K562 (cell line): Measurements from ENCODE around the gene ZNF554. TPM values are rescaled to one million over a fixed set of nuclear protein-coding genes. Genes with fewer than 3 reads are reported as not detected.
A peak's percentile ranks its signal among the peaks of the same experiment; 100 is the strongest.

ENCODE experiments used
- ATAC-seq: fragments of 200-7000 bp; cut with Tn5 transposase; 3 replicates; pipeline ENCODE4 v1.9.1; 2020; ENCODE audit warnings: moderate library complexity
- BruUV-seq: library from RNA; stranded (reverse); fragments of 400-500 nt; replicated peaks from 2 replicates; lab custom pipeline; 2021; lab: Mats Ljungman, UMichigan
- CTCF ChIA-PET: fragments of 300-600 bp; formaldehyde crosslinking; extraction: SDS; loops from one replicate; lab custom pipeline; 2021; ENCODE audit warnings: low intra/inter-chr PET ratio; lab: Yijun Ruan, JAX
- POLR2A ChIA-PET: fragments of 300-600, 350-650 bp; sonication (Branson Sonifier 250); formaldehyde crosslinking; extraction: SDS; loops from one replicate; lab custom pipeline; 2021; ENCODE audit warnings: antibody characterized with exemption, inconsistent platforms; lab: Yijun Ruan, JAX
- DNase-seq, 4 experiments: peaks; one replicate each; pipeline versions ENCODE4 v3.0.0 to v3.0.0-alpha.2; 2011 to 2018; ENCODE audit warnings: low spot score in 3 of 4, mixed read lengths in 3 of 4; ENCODE audit errors: extremely low read depth in 1 of 4
- FAIRE-seq: peaks from 2 replicates; lab custom pipeline; 2011; peaks lifted over from hg19 to GRCh38; lab: Jason Lieb, UNC
- H2AFZ ChIP-seq: 2 replicates; pipeline ENCODE4 v1.6.0; 2011; ENCODE audit warnings: low read depth, low read length, control low read depth, inconsistent platforms
- H3K27ac ChIP-seq: fragments of 200-600 bp; 3 replicates; pipeline ENCODE4 v1.8.0; 2011; ENCODE audit warnings: low read depth, mild to moderate bottlenecking, control low read depth, inconsistent platforms, low read length, moderate library complexity, mixed read lengths; ENCODE audit errors: extremely low read depth
- H3K27me3 ChIP-seq, 2 experiments: fragments of 300-600 bp in 1 of 2; 2 replicates in 1 of 2; 3 replicates in 1 of 2; pipeline versions ENCODE4 v1.6.0 to v1.8.0; 2011; ENCODE audit warnings: inconsistent platforms in 2 of 2, low read length in 2 of 2, mild to moderate bottlenecking in 1 of 2, mixed read lengths in 1 of 2, moderate library complexity in 1 of 2; ENCODE audit not compliant: control insufficient read depth in 2 of 2, insufficient read depth in 2 of 2
- H3K36me3 ChIP-seq: fragments of 300-600 bp; 3 replicates; pipeline ENCODE4 v1.8.0; 2011; ENCODE audit warnings: mild to moderate bottlenecking, low read length, inconsistent platforms; ENCODE audit not compliant: control insufficient read depth, insufficient read depth
- H3K4me1 ChIP-seq, 2 experiments: fragments of 200-600 bp in 1 of 2; replicated peaks in 1 of 2; 2 replicates in 1 of 2; 3 replicates in 1 of 2; pipeline versions ENCODE4 v1.5.1 to v1.8.0; 2011; ENCODE audit warnings: inconsistent platforms in 2 of 2, low read length in 2 of 2, mild to moderate bottlenecking in 1 of 2, mixed read lengths in 1 of 2, moderate library complexity in 1 of 2; ENCODE audit not compliant: control insufficient read depth in 2 of 2, insufficient read depth in 2 of 2
- H3K4me2 ChIP-seq: 2 replicates; pipeline ENCODE4 v1.6.1; 2011; ENCODE audit warnings: low read length, control low read depth, inconsistent platforms, mixed read lengths; ENCODE audit not compliant: insufficient read depth
- H3K4me3 ChIP-seq: fragments of 200-600 bp; sonication (generic), shearing (Covaris generic); 2 replicates; pipeline ENCODE4 v1.5.1; 2016; ENCODE audit warnings: control low read depth, inconsistent platforms
- H3K79me2 ChIP-seq: fragments of 200-600 bp; 3 replicates; pipeline ENCODE4 v1.8.0; 2011; ENCODE audit warnings: low read length, inconsistent platforms; ENCODE audit not compliant: control insufficient read depth, insufficient read depth
- H3K9ac ChIP-seq, 2 experiments: 2 replicates each; pipeline versions ENCODE4 v1.6.0 to v1.6.1; 2011; ENCODE audit warnings: low read depth in 2 of 2, low read length in 2 of 2, control low read depth in 1 of 2, inconsistent platforms in 1 of 2, mild to moderate bottlenecking in 1 of 2, mixed read lengths in 1 of 2; ENCODE audit not compliant: insufficient read depth in 1 of 2
- H3K9me1 ChIP-seq: one replicate; pipeline ENCODE4 v1.6.0; 2011; ENCODE audit warnings: inconsistent platforms, mild to moderate bottlenecking, low read length, moderate library complexity; ENCODE audit not compliant: control insufficient read depth, insufficient read depth
- H3K9me3 ChIP-seq: replicated peaks from 2 replicates; pipeline ENCODE4 v1.5.1; 2011; ENCODE audit warnings: low read depth, low read length, inconsistent platforms; ENCODE audit not compliant: control insufficient read depth, insufficient read depth
- H4K20me1 ChIP-seq: replicated peaks from 2 replicates; pipeline ENCODE4 v1.6.1; 2011; ENCODE audit warnings: low read length, inconsistent platforms, mixed read lengths; ENCODE audit not compliant: control insufficient read depth, insufficient read depth
- ATF1 ChIP-seq, 2 experiments: fragments of 450-650 bp in 1 of 2; IDR thresholded peaks; 2 replicates each; pipeline ENCODE4 v1.6.1; 2016; ENCODE audit warnings: missing compliant biosample characterization in 1 of 2, missing genetic modification characterization in 1 of 2
- CBX3 ChIP-seq, 2 experiments: IDR thresholded peaks; 1 replicate in 1 of 2; 2 replicates in 1 of 2; pipeline ENCODE4 v1.6.1; 2012; ENCODE audit warnings: inconsistent platforms in 2 of 2, low read length in 2 of 2, borderline replicate concordance in 1 of 2, control low read depth in 1 of 2
- CBX5 ChIP-seq: IDR thresholded peaks from 2 replicates; pipeline ENCODE4 v1.6.1; 2014; ENCODE audit warnings: low read depth, borderline replicate concordance
- GTF2B ChIP-seq: IDR thresholded peaks from 2 replicates; pipeline ENCODE4 v1.6.1; 2011; ENCODE audit not compliant: insufficient read length; ENCODE audit errors: extremely low read depth
- RBM25 ChIP-seq: fragments of 200-400 bp; formaldehyde crosslinking; IDR thresholded peaks from 2 replicates; pipeline ENCODE4 v1.6.1; 2018; ENCODE audit warnings: low read length, low read depth, moderate library complexity; ENCODE audit not compliant: severe bottlenecking
- RFX7 ChIP-seq: fragments of 250-450 bp; sonication (Bioruptor Pico); IDR thresholded peaks from 2 replicates; pipeline ENCODE4 v1.5.1; 2021; ENCODE audit warnings: mild to moderate bottlenecking
- TRIM24 ChIP-seq, 2 experiments: fragments of 450-650 bp; IDR thresholded peaks; 2 replicates each; pipeline ENCODE4 v1.6.1; 2016
- ZNF280A ChIP-seq: fragments of 450-650 bp; IDR thresholded peaks from 2 replicates; pipeline ENCODE4 v1.6.1; 2018; ENCODE audit warnings: mild to moderate bottlenecking, low read depth; ENCODE audit not compliant: partially characterized antibody
- WGBS: fragments of 100-300 bp; shearing (Covaris generic); methylation state at CpG from one replicate; pipeline ENCODE4 v1.1.6; 2016; ENCODE audit warnings: low coverage, mixed read lengths; ENCODE audit not compliant: insufficient coverage; ENCODE audit errors: missing lambda C conversion rate; 5-methylcytosine and 5-hydroxymethylcytosine counted together
- in situ Hi-C: fragments of 300-500 bp; cut with MboI; formaldehyde crosslinking; loops from 4 replicates; pipeline ENCODE4 v1.15.0; 2018; ENCODE audit warnings: inconsistent platforms, mixed read lengths
- intact Hi-C: fragments of 100-400 bp; cut with micrococcal nuclease; formaldehyde crosslinking; loops from 2 replicates; pipeline ENCODE4 v1.14.2; 2022
- polyA plus RNA-seq, 8 experiments: library from polyadenylated mRNA; depleted of rRNA in 4 of 8; stranded (reverse) in 5 of 8; unstranded in 3 of 8; fragments of >200 nt; fragmentation: Nextera tagmentation in 2 of 8; fragmentation: Illumina TruSeq in 1 of 8; extraction: Ambion mirVana in 2 of 8; extraction: Trizol in 1 of 8; gene quantifications; 2 replicates each; pipeline versions ENCODE4 v1.2.1 to v1.2.3, GENCODE V29; 2011 to 2014; ENCODE audit warnings: inconsistent platforms in 1 of 8, missing spikeins in 1 of 8
- total RNA-seq, 7 experiments: library from RNA; depleted of rRNA in 6 of 7; stranded (reverse); fragments of >200 nt in 6 of 7; fragmentation: Illumina TruSeq in 2 of 7; extraction: Trizol in 2 of 7; gene quantifications; 2 replicates each; pipeline versions ENCODE4 v1.2.1 to v1.2.3, GENCODE V29; 2011 to 2021; ENCODE audit warnings: low replicate concordance in 1 of 7

Gene ZNF554
- total and polyA plus RNA-seq, 9 of the 15 experiments (the other 6 are each of a cell fraction or from before 2014, with no cell fraction given) = 0.07 to 1.8 (median 1.1) TPM

DNA sequence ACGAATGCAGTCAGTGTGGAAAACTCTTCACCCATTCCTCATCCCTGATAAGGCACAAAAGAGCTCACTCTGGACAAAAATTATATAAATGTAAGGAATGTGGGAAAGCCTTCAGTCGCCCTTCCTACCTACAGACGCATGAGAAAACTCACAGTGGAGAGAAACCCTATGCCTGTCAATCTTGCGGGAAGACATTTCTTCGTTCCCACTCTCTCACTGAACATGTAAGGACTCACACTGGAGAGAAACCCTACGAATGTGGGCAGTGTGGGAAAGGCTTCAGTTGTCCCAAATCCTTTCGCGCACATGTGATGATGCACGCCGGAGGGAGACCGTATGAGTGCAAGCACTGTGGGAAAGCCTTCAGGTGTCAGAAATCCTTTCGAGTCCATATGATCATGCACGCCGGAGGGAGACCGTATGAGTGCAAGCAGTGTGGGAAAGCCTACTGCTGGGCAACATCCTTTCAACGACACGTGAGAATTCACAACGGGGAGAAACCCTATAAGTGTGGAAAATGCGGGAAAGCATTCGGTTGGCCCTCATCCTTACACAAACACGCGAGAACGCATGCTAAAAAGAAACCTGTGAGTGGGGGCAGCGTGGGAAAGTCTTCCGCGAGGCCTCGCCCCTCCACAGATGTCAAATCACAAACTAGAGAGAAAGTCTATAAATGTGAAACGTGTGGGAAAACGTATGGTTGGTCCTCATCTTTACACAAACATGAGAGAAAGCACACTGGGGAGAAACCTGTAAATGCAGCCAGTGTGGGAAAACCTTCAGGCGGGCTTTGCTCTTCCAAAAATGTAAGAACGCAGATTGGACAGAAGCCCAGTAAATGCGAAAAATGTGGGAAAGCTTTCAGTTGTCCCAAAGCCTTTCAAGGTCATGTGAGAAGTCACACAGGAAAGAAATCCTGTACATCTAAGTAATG is 58.0 kb downstream of the ZNF554 start:
- in situ Hi-C loops = no loop called here
- WGBS = 38% methylated on average over 32 of the region's 32 CpGs
- no peak overlapping the region for H3K4me2 ChIP-seq
- H2AFZ ChIP-seq = no peak overlapping the region
- no peak overlapping the region for H3K9ac ChIP-seq
- no TSS peak for BruUV-seq
- intact Hi-C loops = no loop called here
- H3K36me3 ChIP-seq = no peaks in the 10 kb centered on the region
- CTCF ChIA-PET = no interaction called here
- no peak overlapping the region for H3K27ac ChIP-seq
- H3K9me1 ChIP-seq = no peaks in the 10 kb centered on the region
- no peaks in the 10 kb centered on the region for H4K20me1 ChIP-seq
- FAIRE-seq (no peak), DNase-seq (no peak), ATAC-seq (no peak)
- no peaks in the 10 kb centered on the region for H3K79me2 ChIP-seq
- no peaks in the 10 kb centered on the region; a peak in 1 of 5 replicates for H3K4me1 ChIP-seq
- POLR2A ChIA-PET = interaction anchor here (0.6 kb wide), 1 partner anchor 46 kb away, joined by 3 read pairs; no protein-coding TSS in a partner anchor
- H3K27me3 ChIP-seq = no peaks in the 10 kb centered on the region
- H3K9me3 ChIP-seq = peaks cover 17% of the 10 kb centered on the region
- no peak overlapping the region for H3K4me3 ChIP-seq
- TF ChIP-seq CBX3 (IDR thresholded peaks at IDR 0.05; ENCODE audit: borderline replicate concordance in 1 of 2, low read length in 2 of 2) (peak in 1 of 2 experiments; percentile 80; a peak in 2 of 3 replicates), RFX7 (CRISPR knock-in tag) (no peak), RBM25 (peak; percentile 71), ATF1 (CRISPR knock-in tag; IDR thresholded peaks at IDR 0.05) (no peak), ATF1 (tag; IDR thresholded peaks at IDR 0.05) (no peak), ZNF280A (peak; percentile 93), CBX5 (peak; percentile 64; the same call in 1 of the 2 replicates), GTF2B (no peak), TRIM24 (IDR thresholded peaks at IDR 0.05) (peak in 1 of 2 experiments; percentile 38; a peak in 1 of 4 replicates)
